HepG2 (cell line): ENCODE measurements around the gene GRAMD2A. TPM values are rescaled to one million over a fixed set of nuclear protein-coding genes. Genes with fewer than 3 reads are reported as not detected.

Experiments
- ARID5B ChIP-seq: IDR thresholded peaks from 2 replicates; pipeline ENCODE4 v1.4.0; 2020; ENCODE audit warnings: mild to moderate bottlenecking, missing genetic modification reagents
- ATF3 ChIP-seq: sonication (generic); formaldehyde crosslinking; IDR thresholded peaks from 2 replicates; pipeline ENCODE4 v1.4.0; 2020; ENCODE audit warnings: missing genetic modification reagents
- ERF ChIP-seq: IDR thresholded peaks from 2 replicates; pipeline ENCODE4 v1.6.1; 2018; ENCODE audit warnings: missing biosample characterization, missing genetic modification reagents
- HES4 ChIP-seq: sonication (generic); formaldehyde crosslinking; IDR thresholded peaks from 2 replicates; pipeline ENCODE4 v1.9.0; 2021; ENCODE audit warnings: mild to moderate bottlenecking, missing genetic modification reagents, borderline replicate concordance
- JUNB ChIP-seq: sonication (generic); formaldehyde crosslinking; IDR thresholded peaks from 2 replicates; pipeline ENCODE4 v1.8.0; 2022; ENCODE audit warnings: missing genetic modification reagents, mild to moderate bottlenecking, borderline replicate concordance
- NPAS2 ChIP-seq: sonication (generic); formaldehyde crosslinking; IDR thresholded peaks from 2 replicates; pipeline ENCODE4 v1.8.0; 2022; ENCODE audit warnings: mild to moderate bottlenecking, missing genetic modification reagents, borderline replicate concordance
- PHB2 ChIP-seq: fragments of 450-650 bp; IDR thresholded peaks from 2 replicates; pipeline ENCODE4 v1.6.1; 2018; ENCODE audit not compliant: partially characterized antibody
- TBX2 ChIP-seq: sonication (generic); formaldehyde crosslinking; IDR thresholded peaks from 2 replicates; pipeline ENCODE4 v1.5.0; 2020; ENCODE audit warnings: missing genetic modification reagents, mild to moderate bottlenecking, borderline replicate concordance
- TEAD3 ChIP-seq: optimal IDR thresholded peaks from 2 replicates; pipeline ENCODE3; 2016; ENCODE audit warnings: borderline replicate concordance
- ZBTB1 ChIP-seq: sonication (generic); formaldehyde crosslinking; IDR thresholded peaks from 2 replicates; pipeline ENCODE4 v1.4.0; 2020; ENCODE audit warnings: missing genetic modification reagents, borderline replicate concordance
- ZBTB20 ChIP-seq: sonication (generic); formaldehyde crosslinking; IDR thresholded peaks from 2 replicates; pipeline ENCODE4 v1.8.1; 2023; ENCODE audit warnings: missing genetic modification reagents, low read depth, mild to moderate bottlenecking, borderline replicate concordance
- ZNF230 ChIP-seq: sonication (generic); formaldehyde crosslinking; IDR thresholded peaks from 2 replicates; pipeline ENCODE4 v1.4.0; 2020; ENCODE audit warnings: mild to moderate bottlenecking, missing genetic modification reagents
- ZNF3 ChIP-seq: IDR thresholded peaks from 2 replicates; pipeline ENCODE4 v1.7.0; 2017; ENCODE audit warnings: inconsistent platforms
- ZNF503 ChIP-seq: sonication (generic); formaldehyde crosslinking; IDR thresholded peaks from 2 replicates; pipeline ENCODE4 v1.4.0; 2020; ENCODE audit warnings: missing genetic modification reagents
- ZNF782 ChIP-seq: sonication (generic); formaldehyde crosslinking; IDR thresholded peaks from 2 replicates; pipeline ENCODE4 v1.4.0; 2020; ENCODE audit warnings: missing genetic modification reagents, mild to moderate bottlenecking, borderline replicate concordance
- polyA plus RNA-seq, 8 experiments: library from polyadenylated mRNA; depleted of rRNA in 3 of 8; stranded (reverse) in 7 of 8; unstranded in 1 of 8; fragments of >200 nt; fragmentation: Illumina TruSeq in 4 of 8; extraction: Trizol in 4 of 8; gene quantifications; 2 replicates each; pipeline versions ENCODE4 v1.2.1 to v1.2.3, GENCODE V29; 2011 to 2016; ENCODE audit warnings: low read depth in 4 of 8, missing spikeins in 1 of 8, mixed read lengths in 1 of 8; ENCODE audit not compliant: insufficient read depth in 1 of 8
- total RNA-seq, 5 experiments: library from RNA; depleted of rRNA; stranded (reverse); fragments of >200 nt; fragmentation: Illumina TruSeq; extraction: Trizol; gene quantifications; 2 replicates each; pipeline ENCODE4 v1.2.3, GENCODE V29; 2016; ENCODE audit warnings: low read depth in 1 of 5
- TF ChIP-seq, protein P1 (sequence below): sonication (generic); formaldehyde crosslinking; conservative IDR thresholded peaks from 2 replicates; pipeline ENCODE4 v1.8.0; 2022; ENCODE audit warnings: mild to moderate bottlenecking, moderate library complexity, missing genetic modification reagents
- TF ChIP-seq, protein P2 (sequence below): sonication (generic); formaldehyde crosslinking; IDR thresholded peaks from 2 replicates; pipeline ENCODE4 v1.4.0; 2020; ENCODE audit warnings: missing genetic modification reagents
- TF ChIP-seq, protein P3 (sequence below): sonication (generic); formaldehyde crosslinking; IDR thresholded peaks from 2 replicates; pipeline ENCODE4 v1.8.0; 2022; ENCODE audit warnings: low read depth, missing genetic modification reagents

GRAMD2A gene
- total and polyA plus RNA-seq, 2 of the 13 experiments (the other 11 are each of a cell fraction or from before 2014, with no cell fraction given): 0.04 TPM; not detected in 1

GRCh38 chr15:72230197-72231065 is 32.8 kb upstream of the GRAMD2A start (continued):
- TF ChIP-seq, protein P1, sequence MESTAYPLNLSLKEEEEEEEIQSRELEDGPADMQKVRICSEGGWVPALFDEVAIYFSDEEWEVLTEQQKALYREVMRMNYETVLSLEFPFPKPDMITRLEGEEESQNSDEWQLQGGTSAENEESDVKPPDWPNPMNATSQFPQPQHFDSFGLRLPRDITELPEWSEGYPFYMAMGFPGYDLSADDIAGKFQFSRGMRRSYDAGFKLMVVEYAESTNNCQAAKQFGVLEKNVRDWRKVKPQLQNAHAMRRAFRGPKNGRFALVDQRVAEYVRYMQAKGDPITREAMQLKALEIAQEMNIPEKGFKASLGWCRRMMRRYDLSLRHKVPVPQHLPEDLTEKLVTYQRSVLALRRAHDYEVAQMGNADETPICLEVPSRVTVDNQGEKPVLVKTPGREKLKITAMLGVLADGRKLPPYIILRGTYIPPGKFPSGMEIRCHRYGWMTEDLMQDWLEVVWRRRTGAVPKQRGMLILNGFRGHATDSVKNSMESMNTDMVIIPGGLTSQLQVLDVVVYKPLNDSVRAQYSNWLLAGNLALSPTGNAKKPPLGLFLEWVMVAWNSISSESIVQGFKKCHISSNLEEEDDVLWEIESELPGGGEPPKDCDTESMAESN (CRISPR knock-in tag): 0 out of 2 replicates have a peak, but pooled peaks have one; percentile 17
- TF ChIP-seq ZBTB20 (no peak), NPAS2 (CRISPR knock-in tag) (no peak), ZNF3 (no peak), PHB2 (no peak), HES4 (peak; percentile 54; the same call in 1 of the 2 replicates), ZNF230 (no peak), ZBTB1 (no peak), ARID5B (no peak), TEAD3 (CRISPR knock-in tag) (no peak), ATF3 (no peak), JUNB (CRISPR knock-in tag) (no peak), TBX2 (CRISPR knock-in tag) (no peak; the same call in 1 of the 2 replicates), ZNF503 (CRISPR knock-in tag) (no peak), ZNF782 (CRISPR knock-in tag) (no peak), ERF (CRISPR knock-in tag) (peak; percentile 50; the same call in 1 of the 2 replicates)
- TF ChIP-seq, protein P2, sequence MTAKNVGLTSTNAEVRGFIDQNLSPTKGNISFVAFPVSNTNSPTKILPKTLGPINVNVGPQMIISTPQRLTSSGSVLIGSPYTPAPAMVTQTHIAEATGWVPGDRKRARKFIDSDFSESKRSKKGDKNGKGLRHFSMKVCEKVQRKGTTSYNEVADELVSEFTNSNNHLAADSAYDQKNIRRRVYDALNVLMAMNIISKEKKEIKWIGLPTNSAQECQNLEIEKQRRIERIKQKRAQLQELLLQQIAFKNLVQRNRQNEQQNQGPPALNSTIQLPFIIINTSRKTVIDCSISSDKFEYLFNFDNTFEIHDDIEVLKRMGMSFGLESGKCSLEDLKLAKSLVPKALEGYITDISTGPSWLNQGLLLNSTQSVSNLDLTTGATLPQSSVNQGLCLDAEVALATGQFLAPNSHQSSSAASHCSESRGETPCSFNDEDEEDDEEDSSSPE: peak; percentile 77
- TF ChIP-seq, protein P3, sequence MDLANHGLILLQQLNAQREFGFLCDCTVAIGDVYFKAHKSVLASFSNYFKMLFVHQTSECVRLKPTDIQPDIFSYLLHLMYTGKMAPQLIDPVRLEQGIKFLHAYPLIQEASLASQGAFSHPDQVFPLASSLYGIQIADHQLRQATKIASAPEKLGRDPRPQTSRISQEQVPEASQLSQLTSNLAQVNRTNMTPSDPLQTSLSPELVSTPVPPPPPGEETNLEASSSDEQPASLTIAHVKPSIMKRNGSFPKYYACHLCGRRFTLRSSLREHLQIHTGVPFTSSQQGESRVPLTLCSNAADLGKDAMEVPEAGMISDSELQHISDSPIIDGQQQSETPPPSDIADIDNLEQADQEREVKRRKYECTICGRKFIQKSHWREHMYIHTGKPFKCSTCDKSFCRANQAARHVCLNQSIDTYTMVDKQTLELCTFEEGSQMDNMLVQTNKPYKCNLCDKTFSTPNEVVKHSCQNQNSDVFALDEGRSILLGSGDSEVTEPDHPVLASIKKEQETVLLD (CRISPR knock-in tag): peak; percentile 84
